OCI-LY7 (cell line): ENCODE measurements around the gene TXNDC2. TPM values are rescaled to one million over a fixed set of nuclear protein-coding genes. Genes with fewer than 3 reads are reported as not detected.

Experiments used
- BruUV-seq: library from RNA; stranded (reverse); fragments of 400-500 nt; replicated peaks from 2 replicates; lab custom pipeline; 2021; lab: Mats Ljungman, UMichigan
- CTCF ChIA-PET: fragments of 300-600 bp; sonication (Branson Sonifier 250); formaldehyde crosslinking; loops from one replicate; lab custom pipeline; 2022; ENCODE audit warnings: antibody characterized with exemption; ENCODE audit not compliant: unreplicated experiment; lab: Charles Lee
- POLR2A ChIA-PET: fragments of 300-600 bp; sonication (Branson Sonifier 250); formaldehyde crosslinking; loops from one replicate; lab custom pipeline; 2022; ENCODE audit warnings: antibody characterized with exemption; lab: Charles Lee
- DNase-seq: peaks from one replicate; pipeline ENCODE4 v3.0.0-alpha.2; 2015; ENCODE audit warnings: low spot score
- H2AFZ ChIP-seq: fragments of 200-600 bp; sonication (generic), shearing (Covaris generic); 2 replicates; pipeline ENCODE4 v1.6.1; 2014; ENCODE audit warnings: mild to moderate bottlenecking, antibody characterized with exemption, low read length, moderate library complexity
- H3K27ac ChIP-seq: fragments of 200-600 bp; sonication (generic); 2 replicates; pipeline ENCODE4 v1.5.1; 2014; ENCODE audit warnings: mixed run types, low read depth, mild to moderate bottlenecking, moderate library complexity, low read length, inconsistent platforms; ENCODE audit not compliant: poor library complexity, severe bottlenecking
- H3K36me3 ChIP-seq: fragments of 200-600 bp; sonication (generic); 2 replicates; pipeline ENCODE4 v1.6.1; 2014; ENCODE audit warnings: mild to moderate bottlenecking, antibody characterized with exemption, low read length, moderate library complexity, mixed read lengths; ENCODE audit not compliant: insufficient read depth
- H3K4me1 ChIP-seq: fragments of 200-600 bp; sonication (generic); 2 replicates; pipeline ENCODE4 v1.5.1; 2014; ENCODE audit warnings: mild to moderate bottlenecking, low read length; ENCODE audit not compliant: insufficient read depth, poor library complexity, severe bottlenecking
- H3K4me2 ChIP-seq: fragments of 200-600 bp; sonication (generic); 2 replicates; pipeline ENCODE4 v1.6.1; 2014; ENCODE audit warnings: mild to moderate bottlenecking, low read length
- H3K4me3 ChIP-seq: fragments of 200-600 bp; sonication (generic); 2 replicates; pipeline ENCODE4 v1.5.1; 2014; ENCODE audit warnings: mild to moderate bottlenecking, low read depth, low read length; ENCODE audit not compliant: poor library complexity, severe bottlenecking
- H3K79me2 ChIP-seq: fragments of 200-600 bp; sonication (generic); 2 replicates; pipeline ENCODE4 v1.6.1; 2016; ENCODE audit warnings: low read depth, mild to moderate bottlenecking, low read length, moderate library complexity, mixed read lengths; ENCODE audit not compliant: insufficient read depth
- H3K9me2 ChIP-seq: fragments of 200-600 bp; sonication (generic); 2 replicates; pipeline ENCODE4 v1.6.1; 2016; ENCODE audit warnings: mild to moderate bottlenecking, low read length, mixed read lengths; ENCODE audit not compliant: insufficient read depth
- H3K9me3 ChIP-seq: fragments of 200-600 bp; sonication (generic); 2 replicates; pipeline ENCODE4 v1.6.1; 2014; ENCODE audit warnings: mild to moderate bottlenecking, mixed run types, low read length, mixed read lengths
- H4K20me1 ChIP-seq: fragments of 200-600 bp; sonication (generic); 2 replicates; pipeline ENCODE4 v1.6.1; 2014; ENCODE audit warnings: mild to moderate bottlenecking, antibody characterized with exemption, low read length, moderate library complexity, mixed read lengths; ENCODE audit not compliant: insufficient read depth
- EZH2phosphoT487 ChIP-seq: fragments of 200-600 bp; sonication (generic); IDR thresholded peaks from 2 replicates; pipeline ENCODE4 v1.6.1; 2018; ENCODE audit warnings: low read depth, borderline replicate concordance, mild to moderate bottlenecking, mixed run types, antibody characterized with exemption, low read length, moderate library complexity, mixed read lengths
- intact Hi-C: fragments of 100-400 bp; cut with micrococcal nuclease; formaldehyde crosslinking; loops from one replicate; pipeline ENCODE4 v1.10.0; 2022; ENCODE audit not compliant: unreplicated experiment
- total RNA-seq, 2 experiments: library from RNA; depleted of rRNA in 1 of 2; stranded (reverse); fragments of >200 nt in 1 of 2; shearing (Covaris generic) in 1 of 2; gene quantifications; 2 replicates each; pipeline ENCODE4 v1.2.3, GENCODE V29; 2014 to 2022
- TF ChIP-seq, protein P1 (sequence below): fragments of 200-600 bp; sonication (generic); conservative IDR thresholded peaks from 2 replicates; pipeline ENCODE4 v1.5.1; 2014; ENCODE audit warnings: mild to moderate bottlenecking, antibody characterized with exemption, low read length, moderate library complexity, mixed read lengths

The TXNDC2 gene
- total RNA-seq, 2 experiments from 2014 or later = not detected

DNA sequence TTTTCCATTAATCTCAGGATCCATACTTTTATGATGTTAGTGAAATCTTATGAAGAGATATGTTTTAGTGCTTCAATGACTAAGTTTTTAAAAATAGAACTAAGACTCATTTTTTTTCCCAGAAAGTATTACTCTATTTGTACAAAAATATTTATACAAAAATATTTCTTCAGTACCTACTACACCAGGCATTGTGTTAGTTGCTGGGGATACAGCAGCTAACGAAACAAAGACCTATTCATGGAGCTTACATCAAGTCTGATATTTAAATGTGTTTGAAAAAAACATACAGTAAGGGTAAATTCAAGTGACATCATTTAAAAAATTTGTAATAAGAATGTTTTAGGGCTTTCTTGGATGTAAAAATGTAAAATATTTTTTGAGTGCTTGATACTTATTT is 39.6 kb downstream of the TXNDC2 start:
- no peak for DNase-seq
- Histone ChIP-seq H3K36me3 (peaks cover 3% of the 10 kb centered on the region; the same call in 1 of the 2 replicates), H3K4me2 (no peak overlapping the region), H3K9me2 (no peaks in the 10 kb centered on the region), H3K4me3 (no peak overlapping the region), H4K20me1 (peaks cover 81% of the 10 kb centered on the region), H2AFZ (no peak overlapping the region), H3K4me1 (peaks cover 68% of the 10 kb centered on the region), H3K27ac (no peak overlapping the region), H3K9me3 (no peaks in the 10 kb centered on the region), H3K79me2 (peaks cover 100% of the 10 kb centered on the region)
- POLR2A ChIA-PET = no interaction called here
- intact Hi-C loops = no loop called here
- no TSS peak for BruUV-seq
- CTCF ChIA-PET = no interaction called here
- TF ChIP-seq EZH2phosphoT487 = no peak
- TF ChIP-seq, protein P1, sequence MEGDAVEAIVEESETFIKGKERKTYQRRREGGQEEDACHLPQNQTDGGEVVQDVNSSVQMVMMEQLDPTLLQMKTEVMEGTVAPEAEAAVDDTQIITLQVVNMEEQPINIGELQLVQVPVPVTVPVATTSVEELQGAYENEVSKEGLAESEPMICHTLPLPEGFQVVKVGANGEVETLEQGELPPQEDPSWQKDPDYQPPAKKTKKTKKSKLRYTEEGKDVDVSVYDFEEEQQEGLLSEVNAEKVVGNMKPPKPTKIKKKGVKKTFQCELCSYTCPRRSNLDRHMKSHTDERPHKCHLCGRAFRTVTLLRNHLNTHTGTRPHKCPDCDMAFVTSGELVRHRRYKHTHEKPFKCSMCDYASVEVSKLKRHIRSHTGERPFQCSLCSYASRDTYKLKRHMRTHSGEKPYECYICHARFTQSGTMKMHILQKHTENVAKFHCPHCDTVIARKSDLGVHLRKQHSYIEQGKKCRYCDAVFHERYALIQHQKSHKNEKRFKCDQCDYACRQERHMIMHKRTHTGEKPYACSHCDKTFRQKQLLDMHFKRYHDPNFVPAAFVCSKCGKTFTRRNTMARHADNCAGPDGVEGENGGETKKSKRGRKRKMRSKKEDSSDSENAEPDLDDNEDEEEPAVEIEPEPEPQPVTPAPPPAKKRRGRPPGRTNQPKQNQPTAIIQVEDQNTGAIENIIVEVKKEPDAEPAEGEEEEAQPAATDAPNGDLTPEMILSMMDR = no peak

DNA sequence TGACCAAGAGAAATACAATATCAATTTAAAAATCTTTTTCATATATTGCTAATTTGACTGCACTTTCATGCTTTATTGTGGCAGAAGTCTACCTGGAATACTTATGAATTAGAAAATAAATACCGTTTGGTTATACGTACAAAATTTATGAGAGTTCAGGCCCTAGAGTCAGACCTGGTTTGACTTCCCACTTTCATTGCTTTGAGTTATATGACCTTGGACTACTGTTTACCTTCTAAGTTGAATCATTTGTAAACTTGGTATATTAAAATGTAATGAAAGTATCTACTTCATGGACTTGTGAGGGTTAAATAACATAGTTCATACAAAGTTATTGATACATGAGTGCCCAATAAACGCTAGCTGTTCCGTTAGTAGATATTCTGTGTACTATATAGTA is 40.0 kb downstream of the TXNDC2 start:
- H3K36me3 ChIP-seq = peaks cover 3% of the 10 kb centered on the region; the same call in 1 of the 2 replicates
- H3K79me2 ChIP-seq = peaks cover 100% of the 10 kb centered on the region
- no peaks in the 10 kb centered on the region for H3K9me3 ChIP-seq
- intact Hi-C loops = no loop called here
- no peaks in the 10 kb centered on the region for H3K9me2 ChIP-seq
- ChIA-PET POLR2A (interaction anchor here (0.6 to 2.4 kb wide), 2 partner anchors 12 to 718 kb away, joined by 6 to 11 read pairs; partner anchors contain the start of gene VAPA), CTCF (no interaction called here)
- H2AFZ ChIP-seq = no peak overlapping the region
- no TSS peak for BruUV-seq
- no peak overlapping the region for H3K27ac ChIP-seq
- H3K4me2 ChIP-seq = 0 out of 2 replicates have a peak overlapping the region, but pooled peaks have one; percentile 51
- no peak for DNase-seq
- H4K20me1 ChIP-seq = peaks cover 81% of the 10 kb centered on the region
- H3K4me1 ChIP-seq = peaks cover 63% of the 10 kb centered on the region
- TF ChIP-seq, protein P1 = no peak
- TF ChIP-seq EZH2phosphoT487 = no peak
- H3K4me3 ChIP-seq = no peak overlapping the region

DNA sequence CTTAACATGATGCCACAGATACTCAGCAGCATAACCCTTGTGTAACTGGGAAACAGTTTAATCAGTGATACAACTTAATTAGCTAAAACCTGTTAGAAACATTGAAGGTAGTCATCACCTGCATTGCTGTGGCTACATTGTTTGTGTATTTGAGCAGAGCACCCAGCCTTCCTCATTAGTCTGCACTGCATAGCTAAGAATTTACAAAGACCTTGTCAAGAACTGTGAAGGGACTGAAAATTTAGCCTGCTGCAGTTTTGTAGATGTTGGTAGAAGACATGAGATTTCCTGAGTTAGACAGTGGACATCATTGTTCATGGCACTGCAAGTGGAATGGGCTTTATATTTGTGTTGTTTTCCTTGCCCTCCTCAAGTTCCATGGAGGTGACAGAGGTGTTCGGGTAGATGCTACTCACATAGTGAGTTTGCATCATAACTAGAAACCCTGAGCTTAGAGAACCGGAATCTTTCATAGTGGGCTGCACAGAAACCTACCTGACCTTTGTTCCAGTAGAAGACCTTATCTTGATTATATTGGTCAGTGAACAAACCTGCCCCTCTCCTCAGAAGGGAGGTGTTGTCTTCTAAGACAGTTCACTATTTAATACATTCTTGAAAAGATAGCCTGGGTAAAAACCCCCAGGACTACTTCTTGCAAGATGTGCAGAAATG is 40.6 kb downstream of the TXNDC2 start:
- no peak for DNase-seq
- Histone ChIP-seq H3K79me2 (peaks cover 100% of the 10 kb centered on the region), H4K20me1 (peaks cover 79% of the 10 kb centered on the region), H3K9me3 (no peaks in the 10 kb centered on the region), H3K36me3 (peaks cover 6% of the 10 kb centered on the region), H3K4me1 (peaks cover 58% of the 10 kb centered on the region), H3K27ac (no peak overlapping the region), H3K9me2 (no peaks in the 10 kb centered on the region), H2AFZ (no peak overlapping the region), H3K4me3 (no peak overlapping the region), H3K4me2 (peak overlapping the region; percentile 51)
- intact Hi-C loops = no loop called here
- ChIA-PET CTCF (no interaction called here), POLR2A (interaction anchor here (0.6 to 2.4 kb wide), 6 partner anchors 13 to 719 kb away, joined by 3 to 11 read pairs (median 4); partner anchors contain the start of gene VAPA)
- TF ChIP-seq, protein P1 = no peak
- no peak for TF ChIP-seq EZH2phosphoT487
- BruUV-seq = no TSS peak
